Hematopoietic multipotent progenitor cell (in vitro differentiated cells): ENCODE results near the gene STARD5. TPM values are rescaled to one million over a fixed set of nuclear protein-coding genes. Genes with fewer than 3 reads are reported as not detected.
"Not testable (repeated sequence)": the region's sequence is repeated elsewhere in the genome, so short reads cannot be mapped to it uniquely, and the experiment has no call there.

Source experiments
- DNase-seq, 3 donors: peaks; one replicate each; pipeline ENCODE4 v3.0.0-alpha.2; 2011 to 2015; ENCODE audit warnings: low read depth in 2 of 3, low spot score in 2 of 3
- total RNA-seq: library from RNA; depleted of rRNA; stranded (reverse); fragments of >200 nt; gene quantifications from one replicate; pipeline ENCODE4 v1.2.3, GENCODE V29; 2012

STARD5 gene, protein sequence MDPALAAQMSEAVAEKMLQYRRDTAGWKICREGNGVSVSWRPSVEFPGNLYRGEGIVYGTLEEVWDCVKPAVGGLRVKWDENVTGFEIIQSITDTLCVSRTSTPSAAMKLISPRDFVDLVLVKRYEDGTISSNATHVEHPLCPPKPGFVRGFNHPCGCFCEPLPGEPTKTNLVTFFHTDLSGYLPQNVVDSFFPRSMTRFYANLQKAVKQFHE
- total RNA-seq, result 4.3 TPM

GRCh38 chr15:81323944-81324881, at the start of gene STARD5:
STARD5 (minus strand) TSS chr15:81324141; CDS start chr15:81324099, 42 bp downstream.
- DNase-seq, result peak; percentile 76 to 95 (median 93)

DNA sequence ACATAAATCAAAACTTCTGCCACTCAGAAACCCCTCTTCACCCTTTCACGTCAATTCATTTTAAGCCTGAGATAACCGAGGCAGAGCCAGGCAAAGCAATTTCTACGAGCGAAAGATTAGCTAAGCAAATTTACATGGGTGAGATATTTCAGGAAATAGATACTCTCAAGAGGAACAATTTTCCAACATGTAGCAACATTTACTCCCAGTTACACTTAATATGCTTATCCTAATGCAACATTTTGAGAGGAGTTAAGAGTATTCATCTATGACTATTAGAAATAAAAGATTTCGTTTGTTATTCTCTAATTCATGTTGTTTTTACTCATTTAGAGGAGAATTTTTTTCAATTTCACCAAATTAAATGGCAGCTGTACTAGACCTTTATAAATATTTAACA, 49.2 kb upstream of the STARD5 start:
- no peak for DNase-seq

GRCh38 chr15:81372575-81372974, 48.6 kb upstream of the STARD5 start:
- no peak for DNase-seq

- DNase-seq, result no peak
Measured at GRCh38 chr15:81363718-81364500, 40.0 kb upstream of the STARD5 start.

GRCh38 chr15:81363276-81363675, 39.3 kb upstream of the STARD5 start:
- no peak for DNase-seq

GRCh38 chr15:81362790-81363189, 38.8 kb upstream of the STARD5 start:
- DNase-seq, result no peak

DNA sequence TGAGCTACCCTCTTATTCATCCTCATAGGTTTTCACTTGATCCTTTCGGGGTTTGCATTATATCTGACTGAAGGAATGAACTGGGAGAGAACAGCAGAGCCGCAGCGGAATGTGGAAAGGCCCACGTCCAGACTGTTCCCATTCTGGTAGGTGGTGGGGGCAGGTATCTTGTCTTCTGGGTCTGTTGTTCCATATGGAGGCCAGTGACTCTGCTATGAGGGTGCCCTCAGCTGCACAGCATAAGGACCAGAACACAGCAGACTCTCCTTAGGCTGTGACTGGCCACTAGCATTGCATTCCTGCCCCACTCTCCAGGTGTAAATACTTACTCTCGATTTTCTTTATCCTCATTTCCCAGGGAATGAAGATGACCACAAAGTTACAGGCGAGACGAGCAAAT, 38.0 kb upstream of the STARD5 start:
- DNase-seq, result no peak

- no peak for DNase-seq
Measured at GRCh38 chr15:81360491-81360890, 36.5 kb upstream of the STARD5 start.

- DNase-seq, result no peak
Measured at GRCh38 chr15:81358248-81358647, 34.3 kb upstream of the STARD5 start.

DNA sequence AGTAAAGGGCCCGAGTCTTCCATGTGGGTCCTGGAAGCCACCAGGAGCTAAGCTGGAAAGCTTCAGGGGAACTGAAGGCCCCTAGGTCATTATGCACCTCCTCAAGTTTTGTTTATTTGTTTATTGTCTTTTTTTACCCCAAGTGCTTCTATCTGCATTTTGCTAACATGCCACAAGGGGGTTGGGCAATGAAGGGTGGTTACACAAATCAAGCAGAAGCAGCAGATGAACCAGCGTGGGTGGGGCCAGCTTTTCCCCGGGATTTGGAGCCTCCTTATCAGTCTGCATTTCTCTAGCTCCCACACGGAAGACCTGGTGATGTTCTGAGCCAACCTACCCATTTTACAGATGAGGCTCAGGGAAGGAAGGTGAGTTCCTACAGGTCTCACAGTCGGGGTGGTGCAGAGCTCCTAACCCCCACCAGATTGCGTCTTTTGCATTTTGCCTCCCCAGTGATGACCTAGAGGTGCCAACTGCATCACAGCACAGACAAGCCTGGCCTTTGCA, 33.3 kb upstream of the STARD5 start:
- no peak for DNase-seq

DNA sequence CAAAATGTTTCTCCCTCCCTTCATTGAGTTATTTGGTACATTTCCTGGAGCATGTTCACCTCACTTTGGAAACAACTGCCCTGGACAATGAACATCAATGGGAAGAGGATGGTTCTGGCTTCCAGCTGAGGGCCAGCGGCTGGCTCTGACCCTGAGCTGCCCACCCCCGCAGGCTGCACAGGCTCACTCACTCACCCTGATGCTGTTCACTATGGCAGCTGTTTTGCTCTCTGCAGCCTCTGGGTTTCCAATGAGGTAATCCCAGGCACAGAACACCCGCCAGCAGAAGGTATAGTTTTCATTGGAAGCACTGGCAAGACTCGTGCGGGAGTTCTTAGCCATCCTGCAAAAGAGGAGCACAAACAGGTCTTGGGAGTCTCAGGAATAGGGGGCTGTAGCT, 32.3 kb upstream of the STARD5 start:
- DNase-seq, result no peak

GRCh38 chr15:81351651-81352050, 27.7 kb upstream of the STARD5 start:
- DNase-seq, result no peak

GRCh38 chr15:81349271-81349670, 25.3 kb upstream of the STARD5 start:
- DNase-seq, result no peak

GRCh38 chr15:81348691-81349090, 24.8 kb upstream of the STARD5 start:
- not testable (repeated sequence) for DNase-seq

GRCh38 chr15:81347910-81348309, 24.0 kb upstream of the STARD5 start:
- DNase-seq, result no peak

- no peak for DNase-seq
Measured at GRCh38 chr15:81346611-81347010, 22.7 kb upstream of the STARD5 start.

DNA sequence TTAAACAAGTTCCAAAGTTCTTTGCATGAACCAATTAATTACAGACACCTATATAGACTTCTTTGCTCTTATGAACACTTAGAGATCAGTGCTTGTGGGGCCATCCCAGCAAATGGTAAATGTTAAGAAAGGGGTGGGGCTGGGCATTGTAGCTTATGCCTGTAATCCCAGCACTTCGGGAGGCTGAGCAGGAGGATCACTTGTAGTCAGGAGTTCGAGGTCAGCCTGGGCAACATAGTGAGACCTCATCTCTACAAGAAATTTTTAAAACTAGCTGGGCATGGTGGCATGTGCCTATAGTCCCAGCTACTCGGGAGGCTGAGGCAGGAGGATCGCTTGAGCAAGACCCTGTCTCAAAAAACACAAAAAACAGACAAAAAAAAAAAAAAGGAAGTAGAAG, 19.4 kb upstream of the STARD5 start:
- DNase-seq, result no peak

DNA sequence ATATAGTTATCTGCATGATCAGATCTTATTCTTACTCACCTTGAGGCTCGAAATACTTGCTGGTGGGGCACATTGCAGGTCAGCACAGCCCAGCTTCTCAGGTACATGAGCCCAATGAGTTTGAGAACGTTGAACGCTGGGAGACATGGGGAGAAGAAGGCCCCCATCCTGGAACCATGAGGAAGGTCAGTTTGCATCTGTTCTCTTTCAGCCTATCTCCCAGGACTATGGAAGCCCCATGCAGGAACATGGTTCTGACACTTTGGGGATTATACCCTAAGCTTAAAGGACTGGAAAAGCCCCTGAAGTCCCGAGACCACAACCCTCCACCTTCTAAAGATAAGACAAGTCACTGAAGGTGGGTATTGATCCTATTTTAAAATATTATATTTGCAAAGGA, 17.4 kb upstream of the STARD5 start:
- DNase-seq, result no peak

- DNase-seq, result no peak
Measured at GRCh38 chr15:81339851-81340250, 15.9 kb upstream of the STARD5 start.

DNA sequence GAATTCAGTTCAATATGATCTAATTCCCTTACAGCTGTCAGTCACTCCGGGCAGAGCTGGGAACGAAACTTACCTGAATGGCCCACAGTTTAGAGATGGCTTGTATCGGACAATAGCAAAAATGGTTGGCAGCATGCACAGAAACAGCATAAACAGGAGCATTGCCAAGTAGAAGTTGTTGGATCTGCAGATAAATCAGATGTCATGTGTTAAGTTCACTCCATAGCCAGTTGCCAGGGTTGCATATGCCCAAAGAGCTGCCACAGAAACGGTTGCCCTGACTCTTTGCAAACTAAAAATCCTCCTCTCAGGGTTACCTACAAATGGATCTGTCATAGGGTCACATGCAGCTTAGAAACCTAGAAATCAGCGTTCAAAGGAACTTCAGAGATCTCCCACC, 15.4 kb upstream of the STARD5 start:
- no peak for DNase-seq
